GM23338 (cell line): ENCODE data around the gene ATP8A2. TPM values are rescaled to one million over a fixed set of nuclear protein-coding genes. Genes with fewer than 3 reads are reported as not detected.

Source experiments
- ATAC-seq: fragments of 200-7000 bp; cut with Tn5 transposase; 3 replicates; pipeline ENCODE4 v1.9.1; 2020
- DNase-seq: peaks from one replicate; pipeline ENCODE4 v3.0.0-alpha.2; 2015; ENCODE audit warnings: low spot score
- H2AFZ ChIP-seq: fragments of 200-600 bp; sonication (generic); 2 replicates; pipeline ENCODE4 v1.8.0; 2016; ENCODE audit warnings: antibody characterized with exemption, mild to moderate bottlenecking, moderate library complexity
- H3F3A ChIP-seq: fragments of 200-600 bp; sonication (generic); replicated peaks from 2 replicates; pipeline ENCODE4 v1.8.0; 2017; ENCODE audit warnings: antibody characterized with exemption, mixed run types, low read depth
- H3K27ac ChIP-seq: fragments of 200-600 bp; sonication (generic); 2 replicates; pipeline ENCODE4 v1.6.1; 2016; ENCODE audit warnings: low read depth
- H3K27me3 ChIP-seq: fragments of 200-600 bp; sonication (generic); 2 replicates; pipeline ENCODE4 v1.8.0; 2016; ENCODE audit warnings: mild to moderate bottlenecking, mixed run types, moderate library complexity; ENCODE audit not compliant: insufficient read depth
- H3K36me3 ChIP-seq: fragments of 200-600 bp; sonication (generic); 2 replicates; pipeline ENCODE4 v1.8.0; 2016; ENCODE audit warnings: mild to moderate bottlenecking; ENCODE audit not compliant: insufficient read depth
- H3K4me1 ChIP-seq: fragments of 200-600 bp; sonication (generic); 2 replicates; pipeline ENCODE4 v1.8.0; 2016; ENCODE audit warnings: mild to moderate bottlenecking, moderate library complexity; ENCODE audit not compliant: insufficient read depth
- H3K4me2 ChIP-seq: fragments of 200-600 bp; sonication (generic); 2 replicates; pipeline ENCODE4 v1.7.1; 2017; ENCODE audit warnings: mixed run types
- H3K4me3 ChIP-seq: fragments of 200-600 bp; sonication (generic); 2 replicates; pipeline ENCODE4 v1.6.1; 2016; ENCODE audit warnings: mixed run types
- H3K79me2 ChIP-seq: fragments of 200-600 bp; sonication (generic); replicated peaks from 2 replicates; pipeline ENCODE4 v1.8.0; 2017; ENCODE audit warnings: mild to moderate bottlenecking; ENCODE audit not compliant: insufficient read depth
- H3K9me2 ChIP-seq: fragments of 200-600 bp; sonication (generic); 2 replicates; pipeline ENCODE4 v1.8.0; 2017; ENCODE audit not compliant: insufficient read depth
- H4K20me1 ChIP-seq: fragments of 200-600 bp; sonication (generic); replicated peaks from 2 replicates; pipeline ENCODE4 v1.8.0; 2017; ENCODE audit warnings: mild to moderate bottlenecking; ENCODE audit not compliant: insufficient read depth
- H3K27ac Mint-ChIP-seq: 2 replicates; pipeline ENCODE4 v1.8.0; 2020; ENCODE audit warnings: inconsistent platforms, mild to moderate bottlenecking, moderate library complexity, mixed read lengths
- H3K27me3 Mint-ChIP-seq: 3 replicates; pipeline ENCODE4 v1.8.0; 2022; ENCODE audit warnings: low read depth, mild to moderate bottlenecking, moderate library complexity, mixed read lengths, inconsistent platforms; ENCODE audit not compliant: insufficient read depth, poor library complexity
- H3K36me3 Mint-ChIP-seq: 3 replicates; pipeline ENCODE4 v1.8.0; 2021; ENCODE audit warnings: low read depth, mild to moderate bottlenecking, inconsistent platforms, moderate library complexity, mixed read lengths
- H3K4me1 Mint-ChIP-seq: 3 replicates; pipeline ENCODE4 v1.8.0; 2020; ENCODE audit warnings: mild to moderate bottlenecking, inconsistent platforms, mixed read lengths
- H3K4me3 Mint-ChIP-seq: 3 replicates; pipeline ENCODE4 v1.8.0; 2021; ENCODE audit warnings: moderate library complexity, mild to moderate bottlenecking, inconsistent platforms, mixed read lengths
- H3K9me3 Mint-ChIP-seq: 3 replicates; pipeline ENCODE4 v1.8.0; 2020; ENCODE audit warnings: moderate library complexity, mild to moderate bottlenecking, inconsistent platforms, mixed read lengths
- CREB1 ChIP-seq: fragments of 250-450 bp; sonication (Bioruptor Pico); IDR thresholded peaks from 2 replicates; pipeline ENCODE4 v1.5.0; 2020; ENCODE audit warnings: low read depth, mild to moderate bottlenecking, moderate library complexity
- ETS1 ChIP-seq: IDR thresholded peaks from 2 replicates; pipeline ENCODE4 v1.6.1; 2016; ENCODE audit warnings: antibody characterized with exemption
- EZH2 ChIP-seq: fragments of 200-600 bp; sonication (generic); IDR thresholded peaks from one replicate; pipeline ENCODE4 v1.8.0; 2017; ENCODE audit warnings: antibody characterized with exemption, mild to moderate bottlenecking, low read depth; ENCODE audit not compliant: unreplicated experiment
- EZH2phosphoT487 ChIP-seq: fragments of 200-600 bp; sonication (generic); IDR thresholded peaks from one replicate; pipeline ENCODE4 v1.8.1; 2018; ENCODE audit warnings: antibody characterized with exemption; ENCODE audit not compliant: unreplicated experiment
- JUNB ChIP-seq: IDR thresholded peaks from one replicate; pipeline ENCODE4 v1.6.1; 2016; ENCODE audit warnings: antibody characterized with exemption; ENCODE audit not compliant: unreplicated experiment
- POLR2AphosphoS5 ChIP-seq: IDR thresholded peaks from 2 replicates; pipeline ENCODE4 v1.6.1; 2016; ENCODE audit warnings: antibody characterized with exemption, low read depth
- REST ChIP-seq: IDR thresholded peaks from one replicate; pipeline ENCODE4 v1.6.1; 2018; ENCODE audit warnings: antibody characterized with exemption; ENCODE audit not compliant: unreplicated experiment
- STAT1 ChIP-seq: IDR thresholded peaks from one replicate; pipeline ENCODE4 v1.6.1; 2016; ENCODE audit warnings: antibody characterized with exemption; ENCODE audit not compliant: unreplicated experiment
- ZNF114 ChIP-seq: fragments of 250-450 bp; sonication (Bioruptor Pico); IDR thresholded peaks from 2 replicates; pipeline ENCODE4 v1.5.0; 2020; ENCODE audit warnings: mild to moderate bottlenecking, moderate library complexity
- ZNF331 ChIP-seq: fragments of 250-450 bp; sonication (Bioruptor Pico); IDR thresholded peaks from 2 replicates; pipeline ENCODE4 v1.5.0; 2020; ENCODE audit warnings: low read depth, mild to moderate bottlenecking, moderate library complexity
- ZNF462 ChIP-seq: fragments of 250-450 bp; sonication (Bioruptor Pico); IDR thresholded peaks from 2 replicates; pipeline ENCODE4 v1.5.0; 2020; ENCODE audit warnings: mild to moderate bottlenecking, moderate library complexity
- polyA plus RNA-seq: library from polyadenylated mRNA; unstranded; fragments of >200 nt; fragmentation: Nextera tagmentation; extraction: Ambion mirVana; gene quantifications from 2 replicates; pipeline ENCODE4 v1.2.1, GENCODE V29; 2016
- total RNA-seq: library from RNA; depleted of rRNA; stranded (reverse); fragments of >200 nt; shearing (Covaris generic); gene quantifications from 2 replicates; pipeline ENCODE4 v1.2.3, GENCODE V29; 2014

Gene ATP8A2
- total and polyA plus RNA-seq, 2 experiments from 2014 or later = 5.7 to 8.8 TPM

GRCh38 chr13:25847145-25847544 is 475.4 kb downstream of the ATP8A2 start (continued):
- TF ChIP-seq ZNF114 (CRISPR knock-in tag) (no peak), JUNB (no peak), EZH2phosphoT487 (no peak), EZH2 (no peak), CREB1 (no peak)

- H3K4me3 Mint-ChIP-seq = no peak overlapping the region
- Histone ChIP-seq H3K36me3 (no peaks in the 10 kb centered on the region), H3K4me2 (no peak overlapping the region; the same call in 1 of the 2 replicates), H3K79me2 (no peaks in the 10 kb centered on the region), H3K4me1 (peaks cover 18% of the 10 kb centered on the region), H4K20me1 (no peaks in the 10 kb centered on the region), H3K27me3 (no peaks in the 10 kb centered on the region), H3K9me2 (no peaks in the 10 kb centered on the region), H3F3A (no peaks in the 10 kb centered on the region), H3K4me3 (no peak overlapping the region), H2AFZ (peak overlapping the region; percentile 20; the same call in 1 of the 2 replicates), H3K27ac (no peak overlapping the region)
- ATAC-seq (peak; percentile 83), DNase-seq (peak; percentile 26)
- no peak overlapping the region for H3K27ac Mint-ChIP-seq
- H3K9me3 Mint-ChIP-seq = no peaks in the 10 kb centered on the region
- peaks cover 2% of the 10 kb centered on the region for H3K27me3 Mint-ChIP-seq
- peaks cover 40% of the 10 kb centered on the region for H3K4me1 Mint-ChIP-seq
- no peaks in the 10 kb centered on the region for H3K36me3 Mint-ChIP-seq
- no peak for TF ChIP-seq ZNF114 (CRISPR knock-in tag)
- TF ChIP-seq EZH2 = no peak
- TF ChIP-seq ZNF462 (CRISPR knock-in tag) = no peak
- no peak for TF ChIP-seq STAT1
- TF ChIP-seq ETS1 = no peak
- no peak for TF ChIP-seq REST
- TF ChIP-seq JUNB = no peak
- TF ChIP-seq POLR2AphosphoS5 = no peak
- TF ChIP-seq CREB1 = no peak
- no peak for TF ChIP-seq EZH2phosphoT487
- no peak for TF ChIP-seq ZNF331 (CRISPR knock-in tag)
These were observed 476.2 kb downstream of the ATP8A2 start for GRCh38 chr13:25847635-25848626.
